DND-41 (cell line): Measurements from ENCODE around the gene PTPN23.

ENCODE experiments used
- CTCF ChIP-seq: IDR thresholded peaks from 2 replicates; pipeline ENCODE4 v1.5.1; 2012; ENCODE audit warnings: borderline replicate concordance, low read length, moderate library complexity, mild to moderate bottlenecking; ENCODE audit not compliant: poor library complexity, severe bottlenecking; ENCODE audit errors: extremely low read depth
- EZH2 ChIP-seq: IDR thresholded peaks from 3 replicates; pipeline ENCODE4 v1.6.1; 2012; ENCODE audit warnings: borderline replicate concordance, low read depth, mild to moderate bottlenecking, moderate library complexity, low read length, inconsistent platforms; ENCODE audit not compliant: severe bottlenecking

GRCh38 chr3:47407237-47407636, 26.4 kb downstream of the PTPN23 start:
- no peak for TF ChIP-seq CTCF
- no peak for TF ChIP-seq EZH2
